HepG2 (cell line): ENCODE data around the gene NUDT2. TPM values are rescaled to one million over a fixed set of nuclear protein-coding genes. Genes with fewer than 3 reads are reported as not detected.

Experiments used
- ATAC-seq: fragments of 200-7000 bp; cut with Tn5 transposase; 3 replicates; pipeline ENCODE4 v1.9.1; 2020; ENCODE audit warnings: mild to moderate bottlenecking, moderate library complexity
- Bru-seq: library from RNA; stranded (reverse); fragments of 400-500 nt; gene quantifications from one replicate; lab custom pipeline; 2021; lab: Mats Ljungman, UMichigan
- BruChase-seq, 2 experiments: library from RNA; stranded (reverse); fragments of 400-500 nt; gene quantifications; one replicate each; lab custom pipeline; 2021; lab: Mats Ljungman, UMichigan
- BruUV-seq: library from RNA; stranded (reverse); fragments of 400-500 nt; replicated peaks from 2 replicates; lab custom pipeline; 2021; lab: Mats Ljungman, UMichigan
- CTCF ChIA-PET: fragments of 300-600 bp; formaldehyde crosslinking; extraction: SDS; loops from one replicate; lab custom pipeline; 2021; ENCODE audit warnings: low total read pairs, inconsistent platforms, low intra/inter-chr PET ratio; lab: Yijun Ruan, JAX
- POLR2A ChIA-PET: fragments of 350-600 bp; sonication (Branson Sonifier 250); formaldehyde crosslinking; loops from one replicate; lab custom pipeline; 2020; ENCODE audit warnings: antibody characterized with exemption, inconsistent platforms; lab: Yijun Ruan, JAX
- DNase-seq: peaks from one replicate; pipeline ENCODE4 v3.0.0-alpha.2; 2015; ENCODE audit warnings: low spot score
- FAIRE-seq: peaks from 3 replicates; lab custom pipeline; 2011; peaks lifted over from hg19 to GRCh38; lab: Jason Lieb, UNC
- H2AFZ ChIP-seq: one replicate; pipeline ENCODE4 v1.6.1; 2011; ENCODE audit warnings: low read length, inconsistent platforms
- H3K27ac ChIP-seq: fragments of 300-600 bp; 3 replicates; pipeline ENCODE4 v1.8.0; 2011; ENCODE audit warnings: mixed run types, mild to moderate bottlenecking, mixed read lengths, low read length, inconsistent platforms; ENCODE audit not compliant: insufficient read depth; ENCODE audit errors: extremely low read length
- H3K27me3 ChIP-seq, 2 experiments: fragments of 200-600 bp in 1 of 2; 2 replicates in 1 of 2; 3 replicates in 1 of 2; pipeline versions ENCODE4 v1.6.0 to v1.8.0; 2011; ENCODE audit warnings: low read length in 2 of 2, mild to moderate bottlenecking in 2 of 2, moderate library complexity in 2 of 2, inconsistent platforms in 1 of 2; ENCODE audit not compliant: insufficient read depth in 2 of 2, control insufficient read depth in 1 of 2
- H3K36me3 ChIP-seq, 2 experiments: fragments of 200-600 bp in 1 of 2; replicated peaks in 1 of 2; 2 replicates in 1 of 2; 3 replicates in 1 of 2; pipeline versions ENCODE4 v1.5.1 to v1.8.0; 2011; ENCODE audit warnings: low read length in 2 of 2, inconsistent platforms in 1 of 2; ENCODE audit not compliant: insufficient read depth in 2 of 2, control insufficient read depth in 1 of 2
- H3K4me1 ChIP-seq: 2 replicates; pipeline ENCODE4 v1.5.1; 2012; ENCODE audit warnings: low read length, inconsistent platforms; ENCODE audit not compliant: insufficient read depth
- H3K4me2 ChIP-seq: 2 replicates; pipeline ENCODE4 v1.6.0; 2011; ENCODE audit warnings: low read depth, low read length, inconsistent platforms
- H3K4me3 ChIP-seq, 3 experiments: fragments of 200-600 bp in 1 of 3; sonication (generic), shearing (Covaris generic) in 1 of 3; replicated peaks in 1 of 3; 2 replicates each; pipeline ENCODE4 v1.5.1; 2011 to 2016; ENCODE audit warnings: low read length in 3 of 3, inconsistent platforms in 2 of 3, low read depth in 2 of 3, mild to moderate bottlenecking in 2 of 3, control low read depth in 1 of 3, mixed read lengths in 1 of 3; ENCODE audit not compliant: insufficient read depth in 1 of 3
- H3K79me2 ChIP-seq: one replicate; pipeline ENCODE4 v1.6.1; 2011; ENCODE audit warnings: low read length, inconsistent platforms; ENCODE audit not compliant: insufficient read depth
- H3K9ac ChIP-seq: 2 replicates; pipeline ENCODE4 v1.6.0; 2011; ENCODE audit warnings: mild to moderate bottlenecking, low read depth, low read length, inconsistent platforms; ENCODE audit not compliant: insufficient read depth
- H3K9me3 ChIP-seq: 2 replicates; pipeline ENCODE4 v1.5.1; 2012; ENCODE audit warnings: mild to moderate bottlenecking, low read length
- H4K20me1 ChIP-seq: 2 replicates; pipeline ENCODE4 v1.6.0; 2011; ENCODE audit warnings: inconsistent platforms, mild to moderate bottlenecking, low read length, moderate library complexity; ENCODE audit not compliant: insufficient read depth
- ELF1 ChIP-seq: sonication (generic); formaldehyde crosslinking; IDR thresholded peaks from 2 replicates; pipeline ENCODE4 v1.4.0; 2020; ENCODE audit warnings: missing genetic modification reagents
- GFI1 ChIP-seq: sonication (generic); formaldehyde crosslinking; IDR thresholded peaks from 2 replicates; pipeline ENCODE4 v1.5.0; 2020; ENCODE audit warnings: missing genetic modification reagents, mild to moderate bottlenecking, borderline replicate concordance
- HNF1B ChIP-seq: sonication (generic); formaldehyde crosslinking; IDR thresholded peaks from 2 replicates; pipeline ENCODE4 v1.5.1; 2020; ENCODE audit warnings: mild to moderate bottlenecking, moderate library complexity, missing genetic modification reagents
- LCORL ChIP-seq, 2 experiments: fragments of 450-650 bp in 1 of 2; sonication (generic) in 1 of 2; formaldehyde crosslinking in 1 of 2; IDR thresholded peaks; 2 replicates each; pipeline versions ENCODE4 v1.5.0 to v1.6.1; 2017 to 2020; ENCODE audit warnings: antibody characterized with exemption in 1 of 2, missing genetic modification reagents in 1 of 2
- MXD1 ChIP-seq: sonication (generic); formaldehyde crosslinking; IDR thresholded peaks from 2 replicates; pipeline ENCODE4 v1.4.0; 2020; ENCODE audit warnings: mild to moderate bottlenecking, missing genetic modification reagents
- NPAS2 ChIP-seq: sonication (generic); formaldehyde crosslinking; IDR thresholded peaks from 2 replicates; pipeline ENCODE4 v1.8.0; 2022; ENCODE audit warnings: mild to moderate bottlenecking, missing genetic modification reagents, borderline replicate concordance
- POLR2G ChIP-seq: fragments of 200-400 bp; formaldehyde crosslinking; IDR thresholded peaks from 2 replicates; pipeline ENCODE4 v1.6.1; 2018; ENCODE audit warnings: mild to moderate bottlenecking, low read depth, low read length, moderate library complexity
- TARDBP ChIP-seq: sonication (generic); formaldehyde crosslinking; IDR thresholded peaks from 2 replicates; pipeline ENCODE4 v1.8.0; 2022; ENCODE audit warnings: mild to moderate bottlenecking, missing genetic modification reagents
- XRCC5 ChIP-seq: fragments of 200-400 bp; formaldehyde crosslinking; optimal IDR thresholded peaks from 2 replicates; pipeline ENCODE3; 2017; ENCODE audit warnings: mild to moderate bottlenecking, low read length
- ZFP37 ChIP-seq: sonication (generic); formaldehyde crosslinking; IDR thresholded peaks from 2 replicates; pipeline ENCODE4 v1.4.0; 2020; ENCODE audit warnings: missing genetic modification reagents, borderline replicate concordance
- ZNF296 ChIP-seq: sonication (generic); formaldehyde crosslinking; conservative IDR thresholded peaks from 2 replicates; pipeline ENCODE4 v1.5.0; 2020; ENCODE audit warnings: mild to moderate bottlenecking, missing genetic modification reagents
- ZNF496 ChIP-seq: sonication (generic); formaldehyde crosslinking; IDR thresholded peaks from 2 replicates; pipeline ENCODE4 v1.8.1; 2023; ENCODE audit warnings: mild to moderate bottlenecking, moderate library complexity, missing genetic modification reagents; ENCODE audit not compliant: insufficient replicate concordance
- ZNF780A ChIP-seq: sonication (generic); formaldehyde crosslinking; IDR thresholded peaks from 2 replicates; pipeline ENCODE4 v1.8.0; 2022; ENCODE audit warnings: mild to moderate bottlenecking, missing genetic modification reagents, moderate library complexity
- ZNF792 ChIP-seq: IDR thresholded peaks from 2 replicates; pipeline ENCODE4 v1.6.1; 2016
- WGBS: methylation state at CpG from one replicate; pipeline ENCODE4 v1.1.6; 2017; ENCODE audit warnings: low lambda C conversion rate; 5-methylcytosine and 5-hydroxymethylcytosine counted together
- in situ Hi-C: cut with HindIII; loops from 2 replicates; pipeline ENCODE4 v1.10.0; 2017; ENCODE audit warnings: low pct_unique_long_range_greater_than_20kb; ENCODE audit not compliant: extremely low pct_ligation_motif_present
- intact Hi-C: fragments of 100-400 bp; cut with micrococcal nuclease; formaldehyde crosslinking; loops from one replicate; pipeline ENCODE4 v1.10.0; 2022; ENCODE audit not compliant: unreplicated experiment
- long read RNA-seq, 2 experiments: library from RNA in 1 of 2; library from polyadenylated mRNA in 1 of 2; stranded (forward) in 1 of 2; unstranded in 1 of 2; transcript quantifications; one replicate each; pipeline ENCODE4 v2.0.0, GENCODE V29; 2019 to 2022
- polyA minus RNA-seq, 3 experiments: library from RNA; depleted of rRNA, polyadenylated mRNA; stranded (reverse); fragments of >200 nt; gene quantifications; 2 replicates each; pipeline ENCODE4 v1.2.3, GENCODE V29; 2011; ENCODE audit warnings: low replicate concordance in 1 of 3
- polyA plus RNA-seq, 8 experiments: library from polyadenylated mRNA; depleted of rRNA in 3 of 8; stranded (reverse) in 7 of 8; unstranded in 1 of 8; fragments of >200 nt; fragmentation: Illumina TruSeq in 4 of 8; extraction: Trizol in 4 of 8; gene quantifications; 2 replicates each; pipeline versions ENCODE4 v1.2.1 to v1.2.3, GENCODE V29; 2011 to 2016; ENCODE audit warnings: low read depth in 4 of 8, missing spikeins in 1 of 8, mixed read lengths in 1 of 8; ENCODE audit not compliant: insufficient read depth in 1 of 8
- total RNA-seq, 5 experiments: library from RNA; depleted of rRNA; stranded (reverse); fragments of >200 nt; fragmentation: Illumina TruSeq; extraction: Trizol; gene quantifications; 2 replicates each; pipeline ENCODE4 v1.2.3, GENCODE V29; 2016; ENCODE audit warnings: low read depth in 1 of 5

Gene NUDT2
- total RNA-seq (2016; rRNA removed; fragmentation: Illumina TruSeq; extraction: Trizol), result 19.9 and 28.0 TPM in 2 replicates
- total RNA-seq (2016; cell fraction: cytosol; rRNA removed; fragmentation: Illumina TruSeq; extraction: Trizol; ENCODE audit: low read depth), result 10.3 and 10.9 TPM in 2 replicates
- 19.3 and 30.3 TPM in 2 replicates for total RNA-seq (2016; cell fraction: insoluble cytoplasmic fraction; rRNA removed; fragmentation: Illumina TruSeq; extraction: Trizol)
- total RNA-seq (2016; cell fraction: membrane; rRNA removed; fragmentation: Illumina TruSeq; extraction: Trizol), result 15.4 and 16.7 TPM in 2 replicates
- 7.0 and 9.3 TPM in 2 replicates for total RNA-seq (2016; cell fraction: nucleus; rRNA removed; fragmentation: Illumina TruSeq; extraction: Trizol)
- polyA plus RNA-seq (2011; rRNA removed), result 19.9 and 24.6 TPM in 2 replicates
- 24.3 and 27.3 TPM in 2 replicates for polyA plus RNA-seq (2011; cell fraction: cytosol; rRNA removed)
- 6.9 and 7.0 TPM in 2 replicates for polyA plus RNA-seq (2011; cell fraction: nucleus; rRNA removed)
- 11.3 and 13.8 TPM in 2 replicates for polyA plus RNA-seq (2012)
- 7.8 and 8.4 TPM in 2 replicates for polyA plus RNA-seq (2016; cell fraction: cytosol; fragmentation: Illumina TruSeq; extraction: Trizol; ENCODE audit: low read depth)
- polyA plus RNA-seq (2016; cell fraction: insoluble cytoplasmic fraction; fragmentation: Illumina TruSeq; extraction: Trizol; ENCODE audit: low read depth), result 22.0 and 27.3 TPM in 2 replicates
- 11.0 and 15.4 TPM in 2 replicates for polyA plus RNA-seq (2016; cell fraction: membrane; fragmentation: Illumina TruSeq; extraction: Trizol; ENCODE audit: low read depth)
- polyA plus RNA-seq (2016; cell fraction: nucleus; fragmentation: Illumina TruSeq; extraction: Trizol; ENCODE audit: insufficient read depth, low read depth), result 13.5 and 15.5 TPM in 2 replicates
- 12.3 and 17.3 TPM in 2 replicates for polyA minus RNA-seq (2011; rRNA and poly(A)+ RNA removed; ENCODE audit: low replicate concordance)
- polyA minus RNA-seq (2011; cell fraction: cytosol; rRNA and poly(A)+ RNA removed), result 3.1 and 4.8 TPM in 2 replicates
- 3.5 and 5.1 TPM in 2 replicates for polyA minus RNA-seq (2011; cell fraction: nucleus; rRNA and poly(A)+ RNA removed)
- percentile 59 among the genes with signal in this experiment for Bru-seq, nascent RNA
- BruChase-seq, experiment 1, labeled RNA remaining after a 6-hour chase, result percentile 53 among the genes with signal in this experiment
- percentile 56 among the genes with signal in this experiment for BruChase-seq, experiment 2, labeled RNA remaining after a 2-hour chase
- long read RNA-seq, experiment 1, transcript NUDT2-201 (4 exons, 960 nt), result major isoform, 9 of 12 reads
- long read RNA-seq, experiment 1, partial matches to known transcripts, result 3 of 12 reads
- long read RNA-seq, experiment 1, other reads (novel, unspliced or antisense), result 0 of 12 reads
- long read RNA-seq, experiment 2, partial matches to known transcripts, result 21 of 24 reads
- long read RNA-seq, experiment 2, other reads (novel, unspliced or antisense), result 1 of 24 reads

- DNase-seq (peak; percentile 100), ATAC-seq (peak; percentile 96), FAIRE-seq (peak; percentile 99)
- no peaks in the 10 kb centered on the region for H3K36me3 ChIP-seq
- no TSS peak for BruUV-seq
- ChIA-PET POLR2A (no interaction called here), CTCF (interaction anchor here (7.1 kb wide), 1 partner anchor 49 kb away, joined by 143 read pairs; the partner anchor contains the start of gene MYORG)
- H3K9me3 ChIP-seq, result no peaks in the 10 kb centered on the region
- H4K20me1 ChIP-seq, result no peaks in the 10 kb centered on the region
- H2AFZ ChIP-seq, result peak within 1 kb of the TSS; percentile 66
- H3K9ac ChIP-seq, result peak within 1 kb of the TSS; percentile 95
- H3K4me2 ChIP-seq, result peak within 1 kb of the TSS; percentile 80
- H3K4me3 ChIP-seq, result peak within 1 kb of the TSS; percentile 83 to 94 (median 89)
- peaks cover 50% of the 10 kb centered on the region for H3K4me1 ChIP-seq
- 3% methylated on average over 27 of the region's 64 CpGs for WGBS
- H3K27ac ChIP-seq, result peak within 1 kb of the TSS; percentile 89
- H3K27me3 ChIP-seq, result no peaks in the 10 kb centered on the region; a peak in 1 of 5 replicates
- in situ Hi-C loops (no loop called here), intact Hi-C loops (no loop called here)
- H3K79me2 ChIP-seq, result peaks cover 9% of the 10 kb centered on the region
- TF ChIP-seq MXD1 (CRISPR knock-in tag) (peak; percentile 84; the same call in 1 of the 2 replicates), TARDBP (CRISPR knock-in tag) (0 out of 2 replicates have a peak, but pooled peaks have one; percentile 33), GFI1 (CRISPR knock-in tag) (peak; percentile 32; the same call in 1 of the 2 replicates), ZNF496 (CRISPR knock-in tag) (no peak), ZNF792 (peak; percentile 53; the same call in 1 of the 2 replicates), ZFP37 (CRISPR knock-in tag) (0 out of 2 replicates have a peak, but pooled peaks have one; percentile 47), HNF1B (CRISPR knock-in tag) (no peak; the same call in 1 of the 2 replicates), XRCC5 (peak; percentile 24), LCORL (IDR thresholded peaks at IDR 0.05) (no peak), LCORL (CRISPR knock-in tag; IDR thresholded peaks at IDR 0.05) (no peak), POLR2G (peak; percentile 91), ZNF296 (CRISPR knock-in tag) (no peak), ZNF780A (no peak), ELF1 (CRISPR knock-in tag) (peak; percentile 48; the same call in 1 of the 2 replicates), NPAS2 (CRISPR knock-in tag) (no peak)
Measured at GRCh38 chr9:34328987-34329832, at the start of gene NUDT2, which contains the start of gene KIF24. Gene NUDT2 (plus strand): TSS chr9:34329569. CDS start chr9:34339040, 9,471 bp downstream. Gene KIF24 (minus strand): TSS chr9:34329268. CDS start chr9:34311346, 17,922 bp downstream.
